ENCODE results near the gene WNT5B.

GRCh38 chr12:1606021-1606622, 22.9 kb upstream of the WNT5B start:
- TF ChIP-seq CTCF (IDR thresholded peaks at IDR 0.05) (no peak), EP300 (IDR thresholded peaks at IDR 0.05) (peak in 1 of 2 donors; percentile 75), POLR2A (IDR thresholded peaks at IDR 0.05) (peak in 1 of 2 donors; percentile 55)

All from tibial nerve (tissue), 4 donors.